NCI-H2171 treated with DMSO at 0.1 percent for 48 hours (cell line): ENCODE measurements around the gene URI1.

Experiments used
- DNase-seq: peaks from one replicate; lab custom pipeline; 2025; lab: John Stamatoyannopoulos, UW

The URI1 gene

GRCh38 chr19:30059741-30060457, 117.9 kb downstream of the URI1 start:
- no peak for DNase-seq

- DNase-seq, result no peak
Measured at GRCh38 chr19:30060531-30061222, 118.6 kb downstream of the URI1 start.

- no peak for DNase-seq
Measured at GRCh38 chr19:30061223-30062064, 119.4 kb downstream of the URI1 start.

GRCh38 chr19:30062065-30062906, 120.2 kb downstream of the URI1 start:
- DNase-seq, result no peak

- DNase-seq, result no peak
Measured at GRCh38 chr19:30062907-30063649, 121.0 kb downstream of the URI1 start.

- DNase-seq, result no peak
Measured at GRCh38 chr19:30063650-30064347, 121.8 kb downstream of the URI1 start.

- DNase-seq, result no peak
Measured at GRCh38 chr19:30064348-30064699, 122.3 kb downstream of the URI1 start.

- no peak for DNase-seq
Measured at GRCh38 chr19:30064771-30065494, 122.9 kb downstream of the URI1 start.

GRCh38 chr19:30065680-30066606, 123.9 kb downstream of the URI1 start:
- no peak for DNase-seq
